ENCODE data around the gene MEI1.

Gene MEI1

GRCh38 chr22:41845380-41846267 is 146.3 kb downstream of the MEI1 start:
- H3K27ac ChIP-seq = peak overlapping the region; percentile 95
- no peak for TF ChIP-seq ZFX (IDR thresholded peaks at IDR 0.05)
- TF ChIP-seq CTCF (conservative IDR thresholded peaks at IDR 0.05) = no peak

GRCh38 chr22:41846268-41846987 is 147.1 kb downstream of the MEI1 start:
- no peak for TF ChIP-seq CTCF (conservative IDR thresholded peaks at IDR 0.05)
- TF ChIP-seq ZFX (IDR thresholded peaks at IDR 0.05) = no peak
- peak overlapping the region; percentile 44 for H3K27ac ChIP-seq

GRCh38 chr22:41847300-41847699 is 148.0 kb downstream of the MEI1 start:
- TF ChIP-seq CTCF (conservative IDR thresholded peaks at IDR 0.05) (no peak), ZFX (IDR thresholded peaks at IDR 0.05) (no peak)
- H3K27ac ChIP-seq = no peak overlapping the region; the same call in 1 of the 2 replicates

- no peak for TF ChIP-seq CTCF (conservative IDR thresholded peaks at IDR 0.05)
- no peak for TF ChIP-seq ZFX (IDR thresholded peaks at IDR 0.05)
- H3K27ac ChIP-seq = no peak overlapping the region
Measured at GRCh38 chr22:41848468-41848867, 149.2 kb downstream of the MEI1 start.

Data from C4-2B (cell line).